Upper lobe of right lung (tissue), 1 donor: ENCODE data around the gene TXNRD2. TPM values are rescaled to one million over a fixed set of nuclear protein-coding genes. Genes with fewer than 3 reads are reported as not detected.

ENCODE experiments used
- ATAC-seq: fragments of 200-7000 bp; cut with Tn5 transposase; one replicate; pipeline ENCODE4 v1.9.1; 2020; ENCODE audit warnings: mild to moderate bottlenecking, moderate library complexity
- DNase-seq: peaks from one replicate; pipeline ENCODE4 v3.0.0-alpha.2; 2020
- H3K27ac ChIP-seq: fragments of 200-600 bp; one replicate; pipeline ENCODE4 v1.8.0; 2022
- H3K27me3 ChIP-seq: fragments of 200-600 bp; one replicate; pipeline ENCODE4 v1.8.0; 2022; ENCODE audit warnings: mild to moderate bottlenecking
- H3K36me3 ChIP-seq: fragments of 200-600 bp; one replicate; pipeline ENCODE4 v1.8.0; 2022
- H3K4me1 ChIP-seq: fragments of 200-600 bp; one replicate; pipeline ENCODE4 v1.8.0; 2022
- H3K4me3 ChIP-seq: fragments of 200-600 bp; one replicate; pipeline ENCODE4 v1.8.0; 2022; ENCODE audit warnings: mild to moderate bottlenecking
- H3K9me3 ChIP-seq: fragments of 200-600 bp; one replicate; pipeline ENCODE4 v1.8.0; 2022
- CTCF ChIP-seq: fragments of 200-600 bp; IDR thresholded peaks from one replicate; pipeline ENCODE4 v1.8.0; 2022; ENCODE audit warnings: antibody characterized with exemption
- intact Hi-C: fragments of 100-400 bp; cut with DNase I; formaldehyde crosslinking; loops from one replicate; pipeline ENCODE4 v1.11.0; 2022
- long read RNA-seq: library from polyadenylated mRNA; unstranded; transcript quantifications from one replicate; pipeline ENCODE4 v2.0.0, GENCODE V29; 2021
- total RNA-seq: library from RNA; stranded (reverse); fragmentation: NEBNext Ultra II Directional; extraction: Animal tissue kit (Norgen Biotek cat#: 25700); gene quantifications from one replicate; pipeline ENCODE4 v1.2.1, GENCODE V29; 2021
- donor health status: DM: no; HTN: yes; CAD: no; lungs with severe emphysema.

Gene TXNRD2
- 40.7 TPM for total RNA-seq
- long read RNA-seq, partial matches to known transcripts, result 14 of 59 reads
- long read RNA-seq, other reads (novel, unspliced or antisense), result 42 of 59 reads

GRCh38 chr22:19941365-19942082 is at the start of gene TXNRD2, which contains the start of gene COMT:
TXNRD2 (minus strand) TSS chr22:19941818; CDS start chr22:19941803, 15 bp downstream.
COMT (plus strand) TSS chr22:19941772; CDS start chr22:19962527, 20,755 bp downstream.
- no peaks in the 10 kb centered on the region for H3K27me3 ChIP-seq
- H3K36me3 ChIP-seq, result no peaks in the 10 kb centered on the region
- H3K4me1 ChIP-seq, result peaks cover 47% of the 10 kb centered on the region
- ATAC-seq, result peak; percentile 91
- DNase-seq, result peak; percentile 90
- no peak for TF ChIP-seq CTCF
- H3K9me3 ChIP-seq, result no peaks in the 10 kb centered on the region
- intact Hi-C loops, result no loop called here
- peak within 1 kb of the TSS; percentile 96 for H3K27ac ChIP-seq
- peak within 1 kb of the TSS; percentile 88 for H3K4me3 ChIP-seq

GRCh38 chr22:19991395-19991644 is 49.7 kb upstream of the TXNRD2 start:
- Histone ChIP-seq H3K4me3 (no peak overlapping the region), H3K9me3 (no peaks in the 10 kb centered on the region), H3K27ac (peak overlapping the region; percentile 63), H3K4me1 (peaks cover 13% of the 10 kb centered on the region), H3K27me3 (no peaks in the 10 kb centered on the region), H3K36me3 (no peaks in the 10 kb centered on the region)
- no peak for TF ChIP-seq CTCF
- no peak for ATAC-seq
- no peak for DNase-seq
- intact Hi-C loops, result no loop called here

GRCh38 chr22:19990609-19991394 is 49.2 kb upstream of the TXNRD2 start:
- ATAC-seq, result no peak
- intact Hi-C loops, result no loop called here

GRCh38 chr22:19990188-19990587 is 48.6 kb upstream of the TXNRD2 start:
- peaks cover 10% of the 10 kb centered on the region for H3K4me1 ChIP-seq
- no peak for ATAC-seq
- H3K36me3 ChIP-seq, result no peaks in the 10 kb centered on the region
- H3K27me3 ChIP-seq, result no peaks in the 10 kb centered on the region
- H3K4me3 ChIP-seq, result no peak overlapping the region
- peak overlapping the region; percentile 58 for H3K27ac ChIP-seq
- intact Hi-C loops, result no loop called here
- DNase-seq, result no peak
- no peak for TF ChIP-seq CTCF
- no peaks in the 10 kb centered on the region for H3K9me3 ChIP-seq

More at GRCh38 chr22:19990609-19991394, 49.2 kb upstream of the TXNRD2 start:
- peaks cover 11% of the 10 kb centered on the region for H3K4me1 ChIP-seq
- no peaks in the 10 kb centered on the region for H3K9me3 ChIP-seq
- H3K27me3 ChIP-seq, result no peaks in the 10 kb centered on the region
- H3K4me3 ChIP-seq, result no peak overlapping the region
- no peak for TF ChIP-seq CTCF
- DNase-seq, result no peak
- no peaks in the 10 kb centered on the region for H3K36me3 ChIP-seq
- peak overlapping the region; percentile 63 for H3K27ac ChIP-seq

- no peak overlapping the region for H3K4me3 ChIP-seq
- no peaks in the 10 kb centered on the region for H3K9me3 ChIP-seq
- TF ChIP-seq CTCF, result no peak
- intact Hi-C loops, result no loop called here
- DNase-seq (no peak), ATAC-seq (no peak)
- peaks cover 10% of the 10 kb centered on the region for H3K4me1 ChIP-seq
- H3K27me3 ChIP-seq, result no peaks in the 10 kb centered on the region
- H3K36me3 ChIP-seq, result no peaks in the 10 kb centered on the region
- peak overlapping the region; percentile 58 for H3K27ac ChIP-seq
Measured at GRCh38 chr22:19989725-19990067, 48.1 kb upstream of the TXNRD2 start.
